Nephron progenitor cell (in vitro differentiated cells): ENCODE data around the gene KLF13.

Experiments used
- DNase-seq: peaks from one replicate; pipeline ENCODE4 v3.0.0; 2021
- H3K27ac Mint-ChIP-seq: 2 replicates; pipeline ENCODE4 v1.8.0; 2021; ENCODE audit warnings: mild to moderate bottlenecking, moderate library complexity, mixed read lengths
- H3K27me3 Mint-ChIP-seq: 2 replicates; pipeline ENCODE4 v1.8.0; 2021; ENCODE audit warnings: mild to moderate bottlenecking, low read depth, mixed read lengths; ENCODE audit not compliant: poor library complexity
- H3K36me3 Mint-ChIP-seq: 2 replicates; pipeline ENCODE4 v1.8.0; 2021; ENCODE audit warnings: low read depth, mixed read lengths
- H3K4me1 Mint-ChIP-seq: 2 replicates; pipeline ENCODE4 v1.8.0; 2021; ENCODE audit warnings: mixed read lengths
- H3K4me3 Mint-ChIP-seq: 2 replicates; pipeline ENCODE4 v1.8.0; 2021; ENCODE audit warnings: mild to moderate bottlenecking, moderate library complexity, mixed read lengths
- H3K9me3 Mint-ChIP-seq: 2 replicates; pipeline ENCODE4 v1.8.0; 2021; ENCODE audit warnings: mild to moderate bottlenecking, moderate library complexity, mixed read lengths
- CTCF ChIP-seq: fragments of 200-600 bp; sonication (generic); IDR thresholded peaks from 2 replicates; pipeline ENCODE4 v1.5.0; 2021; ENCODE audit warnings: antibody characterized with exemption

Gene KLF13

GRCh38 chr15:31373096-31373865 is 46.6 kb downstream of the KLF13 start:
- Mint-ChIP-seq H3K9me3 (peaks cover 26% of the 10 kb centered on the region), H3K27me3 (peaks cover 5% of the 10 kb centered on the region), H3K4me1 (peaks cover 31% of the 10 kb centered on the region), H3K27ac (peak overlapping the region; percentile 79), H3K4me3 (no peak overlapping the region), H3K36me3 (peaks cover 33% of the 10 kb centered on the region)
- DNase-seq = no peak
- TF ChIP-seq CTCF = no peak

- Mint-ChIP-seq H3K4me3 (no peak overlapping the region), H3K36me3 (peaks cover 30% of the 10 kb centered on the region), H3K9me3 (peaks cover 22% of the 10 kb centered on the region), H3K27ac (no peak overlapping the region), H3K4me1 (peaks cover 36% of the 10 kb centered on the region), H3K27me3 (peaks cover 5% of the 10 kb centered on the region)
- no peak for DNase-seq
- no peak for TF ChIP-seq CTCF
Observed at GRCh38 chr15:31373970-31374369, 47.3 kb downstream of the KLF13 start.

- no peak for TF ChIP-seq CTCF
- peaks cover 42% of the 10 kb centered on the region for H3K4me1 Mint-ChIP-seq
- peaks cover 25% of the 10 kb centered on the region for H3K36me3 Mint-ChIP-seq
- H3K9me3 Mint-ChIP-seq = peaks cover 17% of the 10 kb centered on the region
- no peak overlapping the region for H3K27ac Mint-ChIP-seq
- H3K4me3 Mint-ChIP-seq = no peak overlapping the region
- no peak for DNase-seq
- H3K27me3 Mint-ChIP-seq = peaks cover 5% of the 10 kb centered on the region
Observed at GRCh38 chr15:31374489-31374888, 47.9 kb downstream of the KLF13 start.

GRCh38 chr15:31374986-31375385 is 48.4 kb downstream of the KLF13 start:
- no peak for TF ChIP-seq CTCF
- Mint-ChIP-seq H3K4me3 (no peak overlapping the region), H3K9me3 (peaks cover 12% of the 10 kb centered on the region), H3K36me3 (peaks cover 20% of the 10 kb centered on the region), H3K27me3 (peaks cover 2% of the 10 kb centered on the region), H3K4me1 (peaks cover 44% of the 10 kb centered on the region), H3K27ac (no peak overlapping the region)
- no peak for DNase-seq

DNA sequence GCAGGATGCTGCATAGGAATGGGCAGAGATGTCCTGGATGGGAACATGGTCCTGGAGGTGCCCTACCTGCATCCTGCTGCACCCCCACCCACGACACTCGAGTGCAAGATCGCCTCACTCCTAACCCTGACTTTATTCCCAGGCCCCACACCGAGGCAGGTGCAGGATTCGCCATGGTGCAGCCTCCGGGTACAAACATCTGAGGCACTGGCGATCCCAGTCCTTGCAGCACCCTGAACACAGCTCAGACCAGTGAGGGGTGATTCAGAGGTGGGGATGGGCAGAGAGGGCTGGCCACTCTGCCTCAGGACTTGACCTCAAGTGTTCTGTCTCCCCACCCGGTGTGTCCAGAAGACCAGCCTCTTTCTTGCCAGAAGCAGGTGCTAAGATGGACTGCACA is 49.1 kb downstream of the KLF13 start:
- no peaks in the 10 kb centered on the region for H3K27me3 Mint-ChIP-seq
- peaks cover 13% of the 10 kb centered on the region for H3K36me3 Mint-ChIP-seq
- no peak overlapping the region for H3K4me3 Mint-ChIP-seq
- TF ChIP-seq CTCF = no peak
- H3K27ac Mint-ChIP-seq = no peak overlapping the region
- no peak for DNase-seq
- peaks cover 4% of the 10 kb centered on the region for H3K9me3 Mint-ChIP-seq
- peaks cover 41% of the 10 kb centered on the region for H3K4me1 Mint-ChIP-seq

DNA sequence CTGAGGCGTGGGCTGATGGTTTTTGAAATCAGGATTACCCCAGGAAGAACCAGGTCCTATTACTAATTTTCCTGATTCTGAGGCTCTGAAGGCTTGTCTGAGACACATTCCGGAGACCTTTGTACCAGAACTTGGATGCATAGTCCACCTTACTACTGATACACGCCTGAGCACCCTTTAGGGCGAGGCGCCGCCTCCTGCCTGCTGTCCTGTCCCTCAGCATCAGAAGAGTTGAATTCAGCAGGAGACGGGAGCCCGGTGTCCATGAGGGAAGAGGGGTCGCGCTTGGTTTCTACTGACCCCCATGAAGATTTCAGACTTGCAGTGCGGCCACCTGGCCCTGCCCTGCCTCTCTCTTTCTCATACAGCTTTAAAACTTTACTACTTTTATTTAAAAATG is 49.9 kb downstream of the KLF13 start:
- H3K36me3 Mint-ChIP-seq = peaks cover 15% of the 10 kb centered on the region
- no peak for DNase-seq
- H3K4me1 Mint-ChIP-seq = peaks cover 36% of the 10 kb centered on the region
- H3K27me3 Mint-ChIP-seq = no peaks in the 10 kb centered on the region
- no peak overlapping the region for H3K4me3 Mint-ChIP-seq
- no peak overlapping the region for H3K27ac Mint-ChIP-seq
- TF ChIP-seq CTCF = no peak
- peaks cover 4% of the 10 kb centered on the region for H3K9me3 Mint-ChIP-seq
